Fibroblast of lung (primary cell): Measurements from ENCODE around the gene CHD2.

Experiments
- EZH2 ChIP-seq: IDR thresholded peaks from 2 replicates; pipeline ENCODE4 v1.5.1; 2012; ENCODE audit warnings: low read length, control low read depth, mild to moderate bottlenecking; ENCODE audit errors: missing control alignments
- TF ChIP-seq, protein P1 (sequence below), 2 donors: IDR thresholded peaks in 1 of 2; conservative IDR thresholded peaks in 1 of 2; 1 replicate in 1 of 2; 2 replicates in 1 of 2; pipeline ENCODE4 v1.5.1; 2011 to 2012; ENCODE audit warnings: low read length in 2 of 2, control low read depth in 1 of 2, inconsistent platforms in 1 of 2, low read depth in 1 of 2, mild to moderate bottlenecking in 1 of 2

DNA sequence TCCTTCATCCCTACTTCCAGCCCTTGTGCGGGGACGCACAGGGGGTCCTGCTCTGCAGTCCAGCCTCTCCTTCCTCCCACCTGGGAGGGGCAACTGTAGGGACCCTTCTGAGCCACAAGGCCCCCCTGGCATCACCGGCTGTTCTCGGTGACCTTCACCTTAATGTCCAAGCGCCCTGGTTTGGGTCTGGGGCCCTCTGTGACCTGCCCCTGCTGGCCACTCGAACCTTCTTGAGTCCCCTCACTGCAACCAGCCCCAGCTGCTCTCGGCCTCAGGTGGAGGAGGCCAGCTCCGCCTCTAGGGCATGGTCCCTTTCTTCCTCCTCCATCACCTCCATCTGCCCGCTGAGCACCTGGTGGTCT, 131.0 kb downstream of the CHD2 start:
- TF ChIP-seq, protein P1, sequence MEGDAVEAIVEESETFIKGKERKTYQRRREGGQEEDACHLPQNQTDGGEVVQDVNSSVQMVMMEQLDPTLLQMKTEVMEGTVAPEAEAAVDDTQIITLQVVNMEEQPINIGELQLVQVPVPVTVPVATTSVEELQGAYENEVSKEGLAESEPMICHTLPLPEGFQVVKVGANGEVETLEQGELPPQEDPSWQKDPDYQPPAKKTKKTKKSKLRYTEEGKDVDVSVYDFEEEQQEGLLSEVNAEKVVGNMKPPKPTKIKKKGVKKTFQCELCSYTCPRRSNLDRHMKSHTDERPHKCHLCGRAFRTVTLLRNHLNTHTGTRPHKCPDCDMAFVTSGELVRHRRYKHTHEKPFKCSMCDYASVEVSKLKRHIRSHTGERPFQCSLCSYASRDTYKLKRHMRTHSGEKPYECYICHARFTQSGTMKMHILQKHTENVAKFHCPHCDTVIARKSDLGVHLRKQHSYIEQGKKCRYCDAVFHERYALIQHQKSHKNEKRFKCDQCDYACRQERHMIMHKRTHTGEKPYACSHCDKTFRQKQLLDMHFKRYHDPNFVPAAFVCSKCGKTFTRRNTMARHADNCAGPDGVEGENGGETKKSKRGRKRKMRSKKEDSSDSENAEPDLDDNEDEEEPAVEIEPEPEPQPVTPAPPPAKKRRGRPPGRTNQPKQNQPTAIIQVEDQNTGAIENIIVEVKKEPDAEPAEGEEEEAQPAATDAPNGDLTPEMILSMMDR (conservative IDR thresholded peaks at IDR 0.05 in 1 of 2, IDR thresholded peaks at IDR 0.05 in 1 of 2; ENCODE audit: low read depth in 1 of 2, low read length in 2 of 2), result no peak
- no peak for TF ChIP-seq EZH2
